Measurements from ENCODE around the gene COL4A1.

The COL4A1 gene

GRCh38 chr13:110239280-110240125 lies 67.5 kb downstream of the COL4A1 start:
- Histone ChIP-seq H3K27me3 (ENCODE audit: control insufficient read depth, insufficient read depth, low read length, poor library complexity, severe bottlenecking) (no peaks in the 10 kb centered on the region), H3K36me3 (ENCODE audit: control insufficient read depth, insufficient read depth, low read length) (no peaks in the 10 kb centered on the region), H3K4me1 (ENCODE audit: control insufficient read depth, insufficient read depth, low read length) (no peaks in the 10 kb centered on the region), H3K4me3 (ENCODE audit: insufficient read depth, low read depth, low read length) (no peak overlapping the region), H3K27ac (ENCODE audit: insufficient read depth, low read depth, low read length, poor library complexity, severe bottlenecking) (no peak overlapping the region), H3K9me3 (ENCODE audit: control insufficient read depth, low read length) (no peaks in the 10 kb centered on the region)
- WGBS, 2 experiments: 61 to 63% methylated on average over 4 to 5 of the region's 5 CpGs

- 95 to 100% methylated on average over 1 of the region's 1 CpG for WGBS, 2 experiments
These were observed 68.2 kb downstream of the COL4A1 start for GRCh38 chr13:110238818-110239195.

DNA sequence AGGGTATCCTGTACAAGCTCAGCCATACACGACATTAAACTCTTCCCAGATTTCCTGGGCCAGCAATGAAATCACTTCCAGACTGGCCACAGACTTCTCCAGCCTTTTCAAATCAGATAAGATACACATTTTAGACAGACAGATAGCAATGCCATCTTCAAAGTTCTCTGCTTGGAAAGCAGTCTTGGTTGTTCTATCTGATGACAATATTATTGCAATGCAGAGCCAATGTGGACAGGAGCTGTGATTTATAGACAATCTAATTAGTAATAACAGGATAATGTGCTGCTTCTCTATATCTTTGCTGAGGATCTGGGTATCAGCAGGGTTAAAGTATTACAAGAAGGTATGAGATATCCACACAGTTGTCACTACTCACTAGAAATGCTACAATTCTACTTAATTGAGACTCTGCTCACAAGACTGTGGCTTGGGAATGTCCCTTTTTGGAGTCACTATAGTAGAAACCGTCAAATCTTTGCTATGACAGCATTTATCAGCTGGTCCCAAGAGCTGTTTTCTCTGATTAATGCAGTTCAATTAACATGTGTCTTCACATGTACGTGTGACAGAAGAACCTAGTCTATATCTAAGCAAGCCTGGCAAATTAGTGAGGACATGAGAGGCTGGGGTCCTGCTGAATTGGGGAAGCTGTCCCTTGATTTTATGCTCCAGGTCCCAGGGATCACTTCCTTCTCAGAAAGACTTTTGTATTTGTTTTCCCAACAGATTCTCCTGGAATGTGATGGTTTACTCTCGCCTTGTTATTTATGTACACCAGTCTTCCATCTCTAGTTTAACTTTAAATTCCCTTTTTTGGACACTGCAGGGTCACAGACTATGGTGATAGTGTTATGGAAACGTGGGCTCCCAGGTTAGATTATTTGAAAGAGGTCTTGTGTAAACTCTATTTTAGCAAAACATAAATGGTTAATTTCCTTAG lies 68.8 kb downstream of the COL4A1 start:
- no peak overlapping the region for H3K4me3 ChIP-seq (ENCODE audit: insufficient read depth, low read depth, low read length)
- H3K9me3 ChIP-seq (ENCODE audit: control insufficient read depth, low read length): no peaks in the 10 kb centered on the region
- H3K27me3 ChIP-seq (ENCODE audit: control insufficient read depth, insufficient read depth, low read length, poor library complexity, severe bottlenecking): no peaks in the 10 kb centered on the region
- WGBS, 2 experiments: 95 to 96% methylated on average over 4 to 5 of the region's 5 CpGs
- no peak overlapping the region for H3K27ac ChIP-seq (ENCODE audit: insufficient read depth, low read depth, low read length, poor library complexity, severe bottlenecking)
- H3K4me1 ChIP-seq (ENCODE audit: control insufficient read depth, insufficient read depth, low read length): no peaks in the 10 kb centered on the region
- no peaks in the 10 kb centered on the region for H3K36me3 ChIP-seq (ENCODE audit: control insufficient read depth, insufficient read depth, low read length)

More at GRCh38 chr13:110238818-110239195, 68.2 kb downstream of the COL4A1 start:
- Histone ChIP-seq H3K4me1 (ENCODE audit: control insufficient read depth, insufficient read depth, low read length) (no peaks in the 10 kb centered on the region), H3K36me3 (ENCODE audit: control insufficient read depth, insufficient read depth, low read length) (no peaks in the 10 kb centered on the region), H3K4me3 (ENCODE audit: insufficient read depth, low read depth, low read length) (no peak overlapping the region), H3K27ac (ENCODE audit: insufficient read depth, low read depth, low read length, poor library complexity, severe bottlenecking) (no peak overlapping the region), H3K9me3 (ENCODE audit: control insufficient read depth, low read length) (no peaks in the 10 kb centered on the region), H3K27me3 (ENCODE audit: control insufficient read depth, insufficient read depth, low read length, poor library complexity, severe bottlenecking) (no peaks in the 10 kb centered on the region)

DNA sequence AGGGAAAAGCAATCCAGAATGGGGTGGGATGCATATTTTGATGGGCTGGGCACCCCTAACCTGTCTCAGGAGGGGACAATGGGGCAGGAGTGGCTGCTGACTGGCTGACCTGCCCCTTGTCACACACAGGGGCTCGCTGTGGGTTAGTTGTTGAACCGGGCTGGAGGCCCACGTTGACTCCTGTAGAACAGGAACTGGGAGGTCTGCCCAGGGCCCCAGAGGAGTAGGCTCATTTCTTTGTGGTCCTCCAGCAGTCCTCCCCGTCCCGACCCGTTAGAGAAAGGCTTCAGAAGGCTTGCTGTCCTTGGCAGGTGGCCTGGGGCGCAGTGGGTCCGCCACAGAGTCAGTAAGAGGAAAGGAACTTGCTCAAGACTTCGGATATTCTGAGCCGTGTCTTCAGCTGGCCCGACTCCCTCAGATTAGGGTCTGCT lies 70.1 kb downstream of the COL4A1 start:
- Histone ChIP-seq H3K9me3 (ENCODE audit: control insufficient read depth, low read length) (no peaks in the 10 kb centered on the region), H3K4me1 (ENCODE audit: control insufficient read depth, insufficient read depth, low read length) (no peaks in the 10 kb centered on the region), H3K4me3 (ENCODE audit: insufficient read depth, low read depth, low read length) (no peak overlapping the region), H3K27me3 (ENCODE audit: control insufficient read depth, insufficient read depth, low read length, poor library complexity, severe bottlenecking) (no peaks in the 10 kb centered on the region), H3K27ac (ENCODE audit: insufficient read depth, low read depth, low read length, poor library complexity, severe bottlenecking) (no peak overlapping the region), H3K36me3 (ENCODE audit: control insufficient read depth, insufficient read depth, low read length) (no peaks in the 10 kb centered on the region)
- WGBS, 2 experiments: 93 to 95% methylated on average over 11 of the region's 11 CpGs

DNA sequence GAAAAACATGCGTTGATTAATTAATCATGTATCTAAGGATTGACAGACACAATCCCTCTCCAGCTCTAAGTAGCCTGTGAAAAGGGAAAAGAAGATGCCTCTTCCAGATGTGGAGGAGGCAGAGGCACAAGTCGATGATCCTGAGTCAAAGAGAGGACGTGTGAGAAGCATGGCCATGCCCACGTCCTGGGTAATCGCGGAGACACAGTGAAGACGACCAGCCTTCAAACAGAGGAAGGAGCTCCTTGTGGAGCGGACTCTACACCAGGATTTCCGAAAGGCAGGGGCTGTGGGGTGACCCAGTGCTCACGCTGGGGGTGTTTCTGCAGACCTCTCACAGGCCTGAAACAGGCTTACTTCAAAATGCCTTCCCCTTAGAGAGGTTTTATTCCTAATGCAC lies 70.5 kb downstream of the COL4A1 start:
- H3K4me3 ChIP-seq (ENCODE audit: insufficient read depth, low read depth, low read length): no peak overlapping the region

GRCh38 chr13:110234532-110234931 lies 72.4 kb downstream of the COL4A1 start:
- Histone ChIP-seq H3K27me3 (ENCODE audit: control insufficient read depth, insufficient read depth, low read length, poor library complexity, severe bottlenecking) (no peaks in the 10 kb centered on the region), H3K4me1 (ENCODE audit: control insufficient read depth, insufficient read depth, low read length) (no peaks in the 10 kb centered on the region), H3K9me3 (ENCODE audit: control insufficient read depth, low read length) (no peaks in the 10 kb centered on the region), H3K36me3 (ENCODE audit: control insufficient read depth, insufficient read depth, low read length) (no peaks in the 10 kb centered on the region), H3K4me3 (ENCODE audit: insufficient read depth, low read depth, low read length) (no peak overlapping the region), H3K27ac (ENCODE audit: insufficient read depth, low read depth, low read length, poor library complexity, severe bottlenecking) (no peak overlapping the region)
- 96% methylated on average over 7 of the region's 7 CpGs for WGBS, 2 experiments

More for the DNA sequence above, 70.5 kb downstream of the COL4A1 start:
- Histone ChIP-seq H3K4me1 (ENCODE audit: control insufficient read depth, insufficient read depth, low read length) (no peaks in the 10 kb centered on the region), H3K9me3 (ENCODE audit: control insufficient read depth, low read length) (no peaks in the 10 kb centered on the region), H3K27ac (ENCODE audit: insufficient read depth, low read depth, low read length, poor library complexity, severe bottlenecking) (no peak overlapping the region), H3K36me3 (ENCODE audit: control insufficient read depth, insufficient read depth, low read length) (no peaks in the 10 kb centered on the region), H3K27me3 (ENCODE audit: control insufficient read depth, insufficient read depth, low read length, poor library complexity, severe bottlenecking) (no peaks in the 10 kb centered on the region)
- WGBS, 2 experiments: 91 to 93% methylated on average over 10 of the region's 10 CpGs

DNA sequence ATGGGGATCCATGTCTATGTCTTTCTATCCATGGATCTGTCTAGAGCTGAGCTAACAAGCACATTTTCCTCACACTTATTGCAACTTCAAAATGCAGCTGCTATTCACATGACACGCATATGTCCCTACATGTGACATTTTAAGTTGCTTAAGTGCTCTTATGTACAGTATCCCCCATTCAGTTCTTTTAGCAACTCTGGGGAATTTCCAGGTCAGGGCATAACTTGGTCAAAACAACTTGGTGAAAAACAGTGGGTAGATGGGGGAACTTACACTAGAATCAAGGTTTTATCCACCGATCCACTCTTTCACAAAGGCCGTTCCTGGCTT lies 73.0 kb downstream of the COL4A1 start:
- Histone ChIP-seq H3K36me3 (ENCODE audit: control insufficient read depth, insufficient read depth, low read length) (no peaks in the 10 kb centered on the region), H3K4me1 (ENCODE audit: control insufficient read depth, insufficient read depth, low read length) (no peaks in the 10 kb centered on the region)

GRCh38 chr13:110233181-110233950 lies 73.6 kb downstream of the COL4A1 start:
- 88 to 91% methylated on average over 20 of the region's 20 CpGs for WGBS, 2 experiments
- no peaks in the 10 kb centered on the region for H3K4me1 ChIP-seq (ENCODE audit: control insufficient read depth, insufficient read depth, low read length)

More for the DNA sequence above, 73.0 kb downstream of the COL4A1 start:
- Histone ChIP-seq H3K9me3 (ENCODE audit: control insufficient read depth, low read length) (no peaks in the 10 kb centered on the region), H3K27ac (ENCODE audit: insufficient read depth, low read depth, low read length, poor library complexity, severe bottlenecking) (no peak overlapping the region), H3K27me3 (ENCODE audit: control insufficient read depth, insufficient read depth, low read length, poor library complexity, severe bottlenecking) (no peaks in the 10 kb centered on the region), H3K4me3 (ENCODE audit: insufficient read depth, low read depth, low read length) (no peak overlapping the region)
- WGBS, 2 experiments: 82 to 83% methylated on average over 3 of the region's 3 CpGs

GRCh38 chr13:110232756-110233155 lies 74.2 kb downstream of the COL4A1 start:
- H3K9me3 ChIP-seq (ENCODE audit: control insufficient read depth, low read length): no peaks in the 10 kb centered on the region
- H3K27ac ChIP-seq (ENCODE audit: insufficient read depth, low read depth, low read length, poor library complexity, severe bottlenecking): no peak overlapping the region
- H3K36me3 ChIP-seq (ENCODE audit: control insufficient read depth, insufficient read depth, low read length): no peaks in the 10 kb centered on the region
- H3K27me3 ChIP-seq (ENCODE audit: control insufficient read depth, insufficient read depth, low read length, poor library complexity, severe bottlenecking): no peaks in the 10 kb centered on the region
- 95 to 96% methylated on average over 11 of the region's 11 CpGs for whole genome bisulfite sequencing, 2 experiments
- no peaks in the 10 kb centered on the region for H3K4me1 ChIP-seq (ENCODE audit: control insufficient read depth, insufficient read depth, low read length)
- H3K4me3 ChIP-seq (ENCODE audit: insufficient read depth, low read depth, low read length): no peak overlapping the region

More at GRCh38 chr13:110233181-110233950, 73.6 kb downstream of the COL4A1 start:
- Histone ChIP-seq H3K27me3 (ENCODE audit: control insufficient read depth, insufficient read depth, low read length, poor library complexity, severe bottlenecking) (no peaks in the 10 kb centered on the region), H3K9me3 (ENCODE audit: control insufficient read depth, low read length) (no peaks in the 10 kb centered on the region), H3K36me3 (ENCODE audit: control insufficient read depth, insufficient read depth, low read length) (no peaks in the 10 kb centered on the region), H3K27ac (ENCODE audit: insufficient read depth, low read depth, low read length, poor library complexity, severe bottlenecking) (no peak overlapping the region), H3K4me3 (ENCODE audit: insufficient read depth, low read depth, low read length) (no peak overlapping the region)

All from ectodermal cell (in vitro differentiated cells).